HUES48 (cell line): Measurements from ENCODE around the gene EVI5L.
A peak's percentile ranks its signal among the peaks of the same experiment; 100 is the strongest.

Source experiments
- H3K27ac ChIP-seq: one replicate; pipeline ENCODE4 v1.7.0; 2013; ENCODE audit warnings: low read depth, low read length, inconsistent platforms
- H3K27me3 ChIP-seq: 2 replicates; pipeline ENCODE4 v1.6.1; 2013; ENCODE audit warnings: mild to moderate bottlenecking, low read length; ENCODE audit not compliant: control insufficient read depth, insufficient read depth
- H3K36me3 ChIP-seq: 2 replicates; pipeline ENCODE4 v1.6.1; 2013; ENCODE audit warnings: low read length; ENCODE audit not compliant: control insufficient read depth, insufficient read depth
- H3K4me1 ChIP-seq: 2 replicates; pipeline ENCODE4 v1.6.1; 2013; ENCODE audit warnings: mild to moderate bottlenecking, low read length; ENCODE audit not compliant: control insufficient read depth, insufficient read depth
- H3K4me3 ChIP-seq: 2 replicates; pipeline ENCODE4 v1.5.1; 2013; ENCODE audit warnings: mild to moderate bottlenecking, low read depth, low read length
- H3K9ac ChIP-seq: 2 replicates; pipeline ENCODE4 v1.6.1; 2013; ENCODE audit warnings: mild to moderate bottlenecking, low read depth, low read length, moderate library complexity
- H3K9me3 ChIP-seq: 2 replicates; pipeline ENCODE4 v1.6.1; 2013; ENCODE audit warnings: low read length; ENCODE audit not compliant: control insufficient read depth, insufficient read depth

The EVI5L gene

DNA sequence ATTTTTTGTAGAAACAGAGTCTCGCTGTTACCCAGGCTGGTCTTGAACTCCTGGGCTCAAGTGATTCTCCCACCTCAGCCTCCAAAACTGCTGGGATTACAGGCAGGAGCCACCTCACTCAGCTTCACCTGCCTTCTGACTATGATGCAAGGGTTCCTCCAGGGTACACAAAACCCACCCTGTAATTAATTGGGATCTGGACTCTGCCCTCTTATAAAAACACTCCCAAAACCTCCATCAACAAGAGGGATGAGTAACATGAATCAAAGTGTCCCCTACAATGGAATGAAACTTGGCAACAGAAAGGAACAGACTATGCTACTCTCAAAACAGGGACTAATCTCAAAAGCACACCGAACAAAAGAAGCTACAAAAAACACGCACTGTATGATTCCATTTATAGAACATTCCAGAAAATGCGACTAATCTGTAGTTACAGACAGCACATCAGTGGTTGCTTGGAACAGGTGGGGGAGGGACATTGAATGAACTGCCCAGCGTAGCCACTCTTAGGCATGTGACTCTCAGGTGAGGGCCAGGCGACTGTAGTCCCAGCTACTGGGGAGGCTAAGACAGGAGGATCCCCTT is 47.3 kb downstream of the EVI5L start:
- Histone ChIP-seq H3K4me1 (peaks cover 3% of the 10 kb centered on the region; the same call in 1 of the 2 replicates), H3K27ac (no peak overlapping the region), H3K36me3 (no peaks in the 10 kb centered on the region), H3K9me3 (no peaks in the 10 kb centered on the region), H3K9ac (no peak overlapping the region), H3K27me3 (peaks cover 9% of the 10 kb centered on the region), H3K4me3 (no peak overlapping the region)

DNA sequence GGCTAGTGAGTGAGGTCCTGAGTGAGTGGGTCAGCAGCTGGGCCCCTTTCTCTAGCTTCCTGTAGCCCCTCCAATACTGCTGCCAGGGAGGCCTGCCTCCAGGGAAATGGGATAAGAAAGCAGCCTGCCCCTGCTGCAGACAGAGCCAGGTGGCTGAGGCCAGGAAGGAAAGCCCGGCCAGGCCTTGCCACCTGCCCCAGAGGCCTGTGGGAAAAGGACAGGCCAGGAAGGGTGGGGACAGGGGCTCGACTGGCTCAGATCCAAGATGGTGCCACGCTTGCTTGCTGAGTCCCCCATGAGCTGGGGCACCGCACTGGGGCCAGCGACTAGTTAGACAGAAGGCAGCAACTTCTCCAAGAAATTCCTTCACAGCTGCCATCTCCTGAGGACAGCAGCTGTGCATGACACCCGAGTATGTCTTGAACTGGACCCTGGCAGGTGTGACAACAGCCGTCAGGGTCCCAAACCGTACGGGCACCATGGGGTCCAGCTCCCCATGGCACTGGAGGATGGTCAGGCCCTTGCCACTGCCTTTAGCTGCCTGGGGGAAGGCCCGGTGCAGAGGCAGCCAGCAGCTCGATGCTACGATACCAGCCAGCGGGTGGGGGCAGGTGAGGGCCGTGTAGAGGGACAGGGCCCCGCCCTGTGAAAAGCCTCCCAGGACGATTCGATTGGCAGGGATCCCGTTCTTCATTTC is 49.2 kb downstream of the EVI5L start:
- Histone ChIP-seq H3K4me3 (no peak overlapping the region), H3K36me3 (no peaks in the 10 kb centered on the region), H3K27ac (no peak overlapping the region), H3K27me3 (no peaks in the 10 kb centered on the region), H3K4me1 (no peaks in the 10 kb centered on the region), H3K9me3 (no peaks in the 10 kb centered on the region), H3K9ac (no peak overlapping the region)

DNA sequence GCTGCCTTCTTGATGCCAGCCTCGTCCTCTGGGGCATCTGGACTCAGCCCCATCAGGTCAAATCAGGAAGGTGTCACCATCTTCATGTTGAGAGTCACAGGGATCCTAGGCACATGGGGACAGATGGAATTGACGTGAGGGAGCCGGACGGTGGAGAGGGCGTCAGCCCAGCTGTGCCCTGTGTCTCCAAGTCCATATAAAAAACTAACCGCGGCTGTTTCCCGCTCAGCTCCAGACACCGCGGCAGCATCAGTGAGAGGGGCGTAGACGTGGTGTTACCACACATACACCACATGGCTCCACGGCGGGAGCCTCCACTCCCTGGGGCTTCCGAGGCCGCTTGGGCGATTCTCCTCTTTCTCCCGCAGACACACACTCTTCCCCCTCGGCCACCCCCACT is 49.8 kb downstream of the EVI5L start:
- H3K9me3 ChIP-seq, result no peaks in the 10 kb centered on the region

DNA sequence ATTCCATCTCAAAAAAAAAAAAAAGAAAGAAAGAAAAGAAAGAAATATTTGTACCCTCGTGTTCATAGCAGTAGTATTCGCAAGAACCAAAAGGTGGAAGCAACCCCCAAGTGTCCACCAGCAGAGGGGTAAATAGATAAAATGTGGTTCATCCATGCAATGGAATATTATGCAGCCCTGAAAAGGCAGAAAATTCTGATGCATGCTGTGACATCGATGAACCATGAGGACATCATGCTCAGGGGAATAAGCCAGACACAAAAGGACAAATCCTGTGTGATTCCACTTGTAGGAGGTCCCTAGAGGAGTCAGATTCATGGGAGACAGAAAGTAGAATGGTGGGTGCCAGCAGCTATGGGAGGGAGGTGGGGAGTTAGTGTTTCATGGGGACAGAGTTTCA is 51.9 kb downstream of the EVI5L start:
- Histone ChIP-seq H3K27ac (no peak overlapping the region), H3K9me3 (no peaks in the 10 kb centered on the region), H3K4me3 (no peak overlapping the region), H3K27me3 (no peaks in the 10 kb centered on the region), H3K36me3 (no peaks in the 10 kb centered on the region), H3K9ac (no peak overlapping the region), H3K4me1 (no peaks in the 10 kb centered on the region)

More for the DNA sequence above, 49.8 kb downstream of the EVI5L start:
- H3K9ac ChIP-seq, result no peak overlapping the region
- H3K27ac ChIP-seq, result no peak overlapping the region
- no peak overlapping the region for H3K4me3 ChIP-seq
- H3K27me3 ChIP-seq, result no peaks in the 10 kb centered on the region
- H3K36me3 ChIP-seq, result no peaks in the 10 kb centered on the region
- H3K4me1 ChIP-seq, result no peaks in the 10 kb centered on the region

DNA sequence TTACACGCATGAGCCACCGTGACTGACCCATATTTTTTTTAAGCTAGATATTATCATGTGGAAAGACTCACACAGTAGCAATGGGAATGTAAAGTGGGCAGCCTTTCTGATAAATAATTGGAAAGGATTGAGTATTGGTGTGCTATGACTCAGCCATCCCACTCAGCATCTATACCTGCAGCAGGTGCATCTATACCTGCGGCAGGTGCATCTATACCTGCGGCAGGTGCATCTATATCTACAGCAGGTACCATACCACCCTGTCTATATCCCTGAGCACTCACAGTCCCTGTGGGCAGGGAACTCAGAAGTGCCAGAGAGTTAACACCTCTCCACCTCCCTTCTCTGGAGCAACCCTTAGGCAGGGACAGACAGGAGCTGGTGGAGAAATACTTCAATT is 53.1 kb downstream of the EVI5L start:
- no peaks in the 10 kb centered on the region for H3K36me3 ChIP-seq
- no peaks in the 10 kb centered on the region for H3K9me3 ChIP-seq
- H3K27me3 ChIP-seq, result no peaks in the 10 kb centered on the region
- no peak overlapping the region for H3K9ac ChIP-seq
- no peak overlapping the region for H3K27ac ChIP-seq
- H3K4me1 ChIP-seq, result no peaks in the 10 kb centered on the region
- no peak overlapping the region for H3K4me3 ChIP-seq

DNA sequence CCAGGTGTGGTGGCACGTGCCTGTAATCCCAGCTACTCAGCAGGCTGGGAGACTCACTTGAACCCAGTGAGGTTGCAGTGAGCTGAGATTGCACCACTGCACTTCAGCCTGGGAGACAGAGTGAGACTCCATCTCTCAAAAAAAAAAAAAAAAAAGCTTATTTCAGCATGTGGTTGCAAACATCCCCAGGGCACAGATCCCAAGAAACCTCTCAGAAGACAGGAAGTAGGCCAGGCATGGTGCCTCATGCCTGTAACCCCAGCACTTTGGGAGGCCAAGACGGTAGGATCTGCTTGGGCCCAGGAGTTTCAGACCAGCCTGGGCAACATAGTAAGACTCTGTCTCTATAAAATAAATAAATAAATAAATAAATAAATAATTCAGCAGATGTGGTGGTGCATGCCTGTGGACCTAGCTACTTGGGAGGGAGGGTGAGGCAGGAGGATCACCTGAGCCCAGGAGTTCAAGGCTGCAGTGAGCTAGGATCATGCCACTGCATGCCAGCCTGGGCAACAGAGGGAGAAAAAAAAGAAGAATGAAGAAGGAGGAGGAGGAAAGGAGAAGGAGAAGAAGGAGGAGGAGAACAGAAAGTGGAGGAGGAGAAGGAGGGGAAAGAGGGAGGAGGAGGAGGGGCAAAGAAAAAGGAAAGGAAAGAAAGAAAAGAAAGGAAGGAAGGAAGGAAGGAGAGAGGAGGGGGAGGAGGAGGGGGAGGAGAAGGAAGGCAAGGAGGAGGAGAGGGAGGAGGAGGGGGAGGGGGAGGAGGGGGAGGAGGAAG is 54.0 kb downstream of the EVI5L start:
- Histone ChIP-seq H3K9ac (no peak overlapping the region), H3K27ac (no peak overlapping the region), H3K4me1 (no peaks in the 10 kb centered on the region), H3K27me3 (peaks cover 6% of the 10 kb centered on the region; the same call in 1 of the 2 replicates), H3K9me3 (no peaks in the 10 kb centered on the region), H3K4me3 (no peak overlapping the region), H3K36me3 (no peaks in the 10 kb centered on the region)

DNA sequence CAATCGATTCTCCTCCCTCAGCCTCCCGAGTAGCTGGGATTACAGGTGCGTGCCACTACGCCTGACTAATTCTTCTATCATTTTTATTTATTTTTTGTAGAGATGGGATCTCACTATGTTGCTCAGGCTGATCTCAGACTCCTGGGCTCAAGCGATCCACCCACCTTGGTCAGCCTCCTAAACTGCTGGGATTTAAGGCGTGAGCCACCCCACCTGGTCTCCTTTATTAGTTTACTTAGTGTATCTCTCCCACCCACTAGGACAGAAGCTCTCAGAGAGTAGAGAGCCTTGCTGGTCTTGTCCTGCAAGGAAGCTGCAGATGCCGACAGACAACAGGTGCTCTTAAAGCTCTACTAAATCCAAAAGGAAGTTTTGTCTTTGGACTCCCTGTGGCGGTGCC is 55.8 kb downstream of the EVI5L start:
- no peak overlapping the region for H3K4me3 ChIP-seq
- no peaks in the 10 kb centered on the region for H3K4me1 ChIP-seq
- H3K9me3 ChIP-seq, result no peaks in the 10 kb centered on the region
- no peak overlapping the region for H3K27ac ChIP-seq
- no peak overlapping the region for H3K9ac ChIP-seq
- peaks cover 7% of the 10 kb centered on the region; the same call in 1 of the 2 replicates for H3K27me3 ChIP-seq
- H3K36me3 ChIP-seq, result no peaks in the 10 kb centered on the region

DNA sequence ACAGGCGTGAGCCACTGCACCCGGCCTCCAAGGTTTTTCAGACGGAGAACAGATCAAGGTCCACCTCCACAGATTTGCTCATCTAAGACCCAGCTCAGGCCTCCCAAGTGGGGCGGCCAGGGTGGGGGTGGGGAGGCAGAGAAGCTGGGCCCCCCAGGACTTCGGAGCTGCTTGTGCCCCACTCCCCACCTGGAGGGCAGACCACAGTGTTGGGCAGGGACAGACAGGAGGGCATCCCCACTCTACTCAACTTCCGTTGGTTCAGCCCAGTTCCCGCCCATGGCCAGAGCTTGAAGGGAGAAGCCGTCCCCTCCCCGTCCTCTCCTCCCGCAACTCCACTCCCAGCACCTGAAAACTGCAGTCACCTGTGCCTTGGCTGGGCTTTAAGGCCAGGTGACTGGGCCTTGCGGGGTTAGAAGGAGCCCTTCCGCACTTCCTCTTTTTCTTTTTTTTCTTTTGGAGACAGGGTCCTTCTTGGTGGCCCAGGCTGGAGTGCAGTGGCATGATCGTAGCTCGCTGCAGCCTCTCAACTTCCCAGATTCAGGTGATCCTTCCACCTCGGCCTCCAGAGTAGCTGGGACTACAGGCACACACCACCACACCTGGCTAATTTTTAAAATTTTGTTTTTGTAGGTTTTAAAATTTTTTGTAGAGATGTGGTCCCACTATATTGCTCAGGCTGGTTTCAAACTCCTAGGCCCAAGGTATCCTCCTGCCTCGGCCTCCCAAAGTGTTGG is 57.6 kb downstream of the EVI5L start:
- H3K4me1 ChIP-seq, result no peaks in the 10 kb centered on the region
- H3K9me3 ChIP-seq, result no peaks in the 10 kb centered on the region
- no peak overlapping the region for H3K9ac ChIP-seq
- peaks cover 7% of the 10 kb centered on the region; the same call in 1 of the 2 replicates for H3K27me3 ChIP-seq
- no peak overlapping the region for H3K27ac ChIP-seq
- no peak overlapping the region for H3K4me3 ChIP-seq
- H3K36me3 ChIP-seq, result no peaks in the 10 kb centered on the region

DNA sequence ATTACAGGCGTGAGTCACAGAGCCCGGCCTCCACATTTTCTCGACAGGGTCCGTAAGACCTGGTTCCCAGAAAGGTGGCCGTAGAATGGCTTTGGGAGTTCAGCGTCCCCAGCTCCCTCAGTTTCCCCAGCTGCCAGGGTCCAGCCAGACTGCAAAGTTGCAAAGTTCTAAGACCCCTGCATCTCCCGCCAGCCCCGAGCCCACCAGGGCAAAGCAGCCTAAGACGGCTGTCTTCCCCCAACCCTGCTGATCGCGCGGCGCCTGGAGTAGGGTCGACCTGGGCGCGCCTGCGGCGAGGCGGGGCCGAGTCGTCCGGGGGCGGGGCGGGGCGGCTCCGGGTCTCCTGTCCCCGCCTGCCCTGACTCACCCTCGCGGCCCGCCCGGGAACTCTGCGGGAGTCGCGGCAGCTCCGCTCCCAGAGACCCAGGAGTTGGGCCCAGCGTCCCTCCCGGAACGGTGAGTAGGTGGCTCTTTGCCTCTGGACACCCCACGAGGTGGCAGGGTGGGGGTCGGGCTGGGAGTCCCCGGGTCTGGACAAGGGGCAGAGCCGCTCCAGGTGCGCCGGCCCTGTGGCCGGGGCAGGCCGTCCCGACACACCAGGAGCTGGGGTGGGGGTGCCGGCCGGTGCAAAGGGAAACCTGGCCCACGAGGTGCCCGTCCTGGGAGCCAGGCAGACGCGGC is 58.3 kb downstream of the EVI5L start, which contains the start of gene LRRC8E:
Gene LRRC8E, plus strand, starts transcription at position 366 of the 681 bp plus-strand sequence. CDS start 7,094 bp downstream, outside the sequence.
- Histone ChIP-seq H3K4me3 (peak within 1 kb of the TSS; percentile 70), H3K27ac (no peak within 1 kb of the TSS), H3K9me3 (no peaks in the 10 kb centered on the region), H3K4me1 (no peaks in the 10 kb centered on the region), H3K9ac (peak within 1 kb of the TSS; percentile 44; the same call in 1 of the 2 replicates), H3K36me3 (no peaks in the 10 kb centered on the region), H3K27me3 (peaks cover 7% of the 10 kb centered on the region; the same call in 1 of the 2 replicates)

DNA sequence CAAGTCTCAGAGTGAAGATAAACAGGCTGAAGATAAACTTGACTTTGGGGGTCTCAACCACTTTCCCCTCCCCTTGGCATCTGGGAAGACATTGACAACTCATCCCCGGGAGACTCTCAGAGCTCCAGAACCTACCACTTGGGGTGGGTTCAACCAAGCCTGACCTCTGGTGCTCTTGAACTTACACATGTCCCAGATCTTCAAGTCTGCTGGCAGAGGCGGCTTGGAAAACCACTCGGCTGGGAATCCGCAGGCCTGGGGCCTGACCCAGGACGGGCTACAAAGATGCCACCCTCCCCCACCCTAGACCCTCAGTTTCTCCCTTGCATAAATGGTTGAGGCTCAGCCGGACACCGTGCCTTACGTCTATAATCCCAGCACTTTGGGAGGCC is 58.8 kb downstream of the EVI5L start:
- H3K4me3 ChIP-seq, result peak overlapping the region; percentile 70
- peak overlapping the region; percentile 44; the same call in 1 of the 2 replicates for H3K9ac ChIP-seq
- H3K27me3 ChIP-seq, result peaks cover 7% of the 10 kb centered on the region; the same call in 1 of the 2 replicates
- H3K27ac ChIP-seq, result no peak overlapping the region
- no peaks in the 10 kb centered on the region for H3K4me1 ChIP-seq
- H3K36me3 ChIP-seq, result no peaks in the 10 kb centered on the region
- no peaks in the 10 kb centered on the region for H3K9me3 ChIP-seq
